H54 (cell line): Measurements from ENCODE around the gene IFNL4.
"Not testable (repeated sequence)": the region's sequence is repeated elsewhere in the genome, so short reads cannot be mapped to it uniquely, and the experiment has no call there.

Experiments
- DNase-seq: peaks from one replicate; pipeline ENCODE4 v3.0.0; 2011; ENCODE audit warnings: low spot score, mixed read lengths; ENCODE audit not compliant: insufficient read length
- FAIRE-seq: peaks from 3 replicates; lab custom pipeline; 2011; peaks lifted over from hg19 to GRCh38; lab: Jason Lieb, UNC
- POLR2A ChIP-seq: IDR thresholded peaks from 2 replicates; pipeline ENCODE4 v1.6.1; 2011; ENCODE audit warnings: low read depth, mild to moderate bottlenecking, low read length

IFNL4 gene

DNA sequence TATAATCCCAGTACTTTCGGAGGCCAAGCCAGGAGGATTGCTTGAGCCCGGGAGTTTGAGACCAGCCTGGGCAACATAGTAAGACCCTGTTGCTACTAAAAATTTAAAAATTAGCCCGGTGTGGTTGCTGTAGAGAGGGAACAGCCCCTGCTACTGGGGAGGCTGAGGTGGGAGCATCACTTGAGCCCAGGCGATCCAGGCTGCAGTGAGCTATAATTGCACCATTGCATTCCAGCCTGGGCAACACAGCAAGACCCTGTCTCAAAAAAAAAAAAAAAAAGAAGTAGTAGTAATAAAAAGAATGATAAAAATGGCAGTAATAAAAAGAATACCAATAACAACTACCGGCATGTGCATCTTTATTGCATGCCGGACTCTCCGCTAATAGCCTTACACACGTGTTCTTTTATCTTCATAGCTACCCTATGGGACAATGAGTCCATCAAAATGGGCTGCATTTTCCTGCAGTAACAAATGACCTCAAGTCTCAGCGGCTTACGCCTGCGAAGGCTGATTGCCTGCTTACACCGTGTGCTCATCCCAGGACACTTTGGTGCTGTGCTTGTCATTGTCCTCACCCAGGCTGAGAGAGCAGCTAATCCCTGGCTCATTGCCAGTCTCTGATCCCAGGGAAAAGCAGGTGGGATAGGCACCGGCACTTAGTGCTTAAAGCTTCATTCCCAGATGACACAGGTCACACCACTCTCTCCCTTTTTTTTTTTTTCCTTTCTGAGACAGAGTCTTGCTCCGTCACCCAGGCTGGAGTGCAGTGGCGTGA lies 30.2 kb downstream of the IFNL4 start:
- no peak for FAIRE-seq
- no peak for DNase-seq
- no peak for TF ChIP-seq POLR2A

DNA sequence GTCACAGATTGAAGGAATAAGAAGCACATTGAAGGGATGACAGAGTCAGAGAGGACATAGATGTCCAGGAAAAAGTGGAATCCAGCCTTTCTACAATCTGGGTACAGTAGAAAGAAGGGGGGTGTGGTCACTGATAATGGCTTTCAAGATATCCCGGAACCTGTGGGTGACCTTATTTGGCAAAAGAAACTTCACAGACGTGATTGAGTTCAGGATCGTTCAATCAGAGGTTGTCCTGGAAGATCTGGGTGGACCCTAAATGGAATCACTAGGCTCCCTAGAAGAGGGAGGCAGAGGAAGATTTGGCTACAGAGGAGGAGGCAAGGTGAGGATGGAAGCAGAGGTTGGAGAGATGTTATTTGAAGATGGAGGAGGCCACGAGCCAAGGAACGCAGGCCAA lies 31.6 kb downstream of the IFNL4 start:
- TF ChIP-seq POLR2A, result no peak
- DNase-seq (no peak), FAIRE-seq (no peak)

DNA sequence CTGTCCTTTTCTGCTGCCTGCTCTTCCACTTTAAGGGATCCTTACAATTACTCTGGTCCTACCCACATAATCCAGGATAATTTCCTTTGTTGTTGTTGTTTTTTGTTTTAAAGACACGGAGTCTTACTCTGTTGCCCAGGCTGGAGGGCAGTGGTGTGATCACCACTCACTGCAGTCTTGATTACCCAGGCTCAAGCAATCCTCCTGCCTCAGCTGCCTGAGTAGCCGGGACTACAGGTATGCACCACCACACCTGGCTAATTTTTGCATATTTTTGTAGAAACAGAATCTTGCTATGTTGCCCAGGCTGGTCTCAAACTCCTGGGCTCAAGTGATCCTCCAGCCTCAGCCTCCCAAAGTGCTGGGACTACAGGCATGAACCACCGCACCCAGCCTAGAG lies 33.3 kb downstream of the IFNL4 start:
- DNase-seq, FAIRE-seq: not testable (repeated sequence)

DNA sequence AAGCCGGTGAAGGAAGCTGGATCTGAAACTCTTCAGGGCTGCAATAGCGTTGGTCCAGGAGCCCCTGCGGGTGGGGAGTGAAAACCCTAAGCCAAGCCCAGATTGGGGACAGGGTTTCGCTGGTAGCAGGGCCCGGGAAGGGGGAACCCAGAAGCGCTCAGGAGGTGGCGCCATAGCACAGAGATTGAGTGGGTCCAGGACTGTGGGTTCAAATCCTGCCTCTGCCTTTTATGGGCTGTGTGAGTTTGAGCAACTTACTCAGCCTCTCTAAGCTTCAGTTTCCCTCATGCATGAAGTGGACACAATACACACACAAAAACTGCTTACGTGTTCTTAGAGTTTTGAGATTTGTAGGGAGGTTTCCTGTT lies 36.3 kb downstream of the IFNL4 start:
- FAIRE-seq, result no peak
- DNase-seq, result no peak
- TF ChIP-seq POLR2A, result no peak

DNA sequence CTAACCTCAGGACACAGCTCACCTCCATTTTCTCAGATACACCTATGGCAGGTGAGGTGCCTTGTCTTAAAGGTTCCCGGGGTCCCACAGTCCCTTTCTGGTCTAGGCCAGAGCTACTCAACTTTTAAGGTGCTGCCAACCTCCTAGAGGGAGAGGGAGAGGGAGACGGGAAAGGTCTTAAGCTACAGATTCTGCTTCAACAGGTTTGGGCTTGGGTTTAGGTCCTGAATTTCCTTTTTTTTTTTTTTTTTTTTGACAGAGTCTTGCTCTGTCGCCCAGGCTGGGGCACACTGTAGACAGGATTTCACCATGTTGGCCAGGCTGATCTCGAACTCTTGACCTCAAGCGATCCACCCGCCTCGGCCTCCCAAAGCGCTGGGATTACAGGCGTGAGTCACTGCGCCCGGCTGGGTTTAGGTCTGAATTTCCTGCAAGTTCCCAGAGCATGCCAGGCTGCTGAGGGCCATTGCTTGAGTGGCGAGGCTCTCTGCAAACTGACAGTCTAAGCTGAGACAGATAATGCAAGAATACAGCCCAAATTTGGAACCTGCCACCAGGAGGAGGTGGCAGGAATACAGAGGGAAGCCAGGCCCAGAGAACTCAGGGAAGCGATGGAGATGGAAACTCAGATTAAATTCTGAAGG lies 36.8 kb downstream of the IFNL4 start:
- no peak for TF ChIP-seq POLR2A
- FAIRE-seq, result no peak

DNA sequence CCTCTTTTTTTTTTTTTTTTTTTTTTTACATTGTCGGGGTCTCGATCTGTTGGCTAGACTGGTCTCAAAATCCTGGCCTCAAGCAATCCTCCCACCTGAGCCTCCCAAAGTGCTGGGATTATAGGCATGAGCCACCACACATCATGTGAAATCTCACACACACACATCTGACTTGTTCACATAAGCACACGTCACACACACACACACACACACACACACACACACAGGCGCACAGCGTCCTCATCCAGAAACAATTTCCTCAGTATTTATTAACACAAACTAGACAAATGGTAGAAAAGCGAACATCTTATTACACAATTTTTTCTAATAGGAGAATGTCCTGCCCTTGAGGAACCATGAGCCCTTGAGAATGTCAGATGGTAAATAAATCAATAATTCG lies 39.5 kb downstream of the IFNL4 start:
- DNase-seq, result no peak
- TF ChIP-seq POLR2A, result no peak
- FAIRE-seq, result no peak

More for the DNA sequence above, 36.8 kb downstream of the IFNL4 start:
- DNase-seq, result peak; percentile 57

DNA sequence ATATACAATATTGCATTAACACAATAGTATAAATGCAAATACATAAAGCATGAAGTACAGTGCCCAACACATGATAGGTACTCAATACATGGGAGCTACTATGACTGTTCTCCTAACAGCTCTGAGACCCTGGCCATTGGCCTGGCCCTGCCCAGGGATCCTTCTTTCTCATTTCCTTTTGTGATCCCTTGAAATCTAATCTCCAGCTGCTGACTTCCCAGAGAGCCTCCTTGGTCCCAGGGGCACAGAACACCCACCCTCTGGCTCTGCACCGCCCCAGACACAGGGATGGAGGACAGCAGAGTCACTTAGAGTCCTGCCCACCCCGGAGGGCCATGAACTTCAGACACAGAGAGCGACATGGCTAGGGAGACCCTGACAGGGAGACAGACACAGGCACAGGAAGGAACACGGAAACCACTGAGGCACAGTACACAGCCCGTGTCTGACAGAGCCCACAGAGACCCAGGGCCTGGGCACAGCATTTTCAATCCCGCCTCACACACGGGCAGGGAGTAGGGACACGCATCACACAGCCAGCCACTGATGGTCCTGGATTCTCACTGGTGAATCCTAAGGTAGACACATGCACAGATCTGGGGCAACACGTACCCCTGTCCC lies 40.4 kb downstream of the IFNL4 start:
- TF ChIP-seq POLR2A, result no peak
- no peak for DNase-seq
- FAIRE-seq, result no peak

DNA sequence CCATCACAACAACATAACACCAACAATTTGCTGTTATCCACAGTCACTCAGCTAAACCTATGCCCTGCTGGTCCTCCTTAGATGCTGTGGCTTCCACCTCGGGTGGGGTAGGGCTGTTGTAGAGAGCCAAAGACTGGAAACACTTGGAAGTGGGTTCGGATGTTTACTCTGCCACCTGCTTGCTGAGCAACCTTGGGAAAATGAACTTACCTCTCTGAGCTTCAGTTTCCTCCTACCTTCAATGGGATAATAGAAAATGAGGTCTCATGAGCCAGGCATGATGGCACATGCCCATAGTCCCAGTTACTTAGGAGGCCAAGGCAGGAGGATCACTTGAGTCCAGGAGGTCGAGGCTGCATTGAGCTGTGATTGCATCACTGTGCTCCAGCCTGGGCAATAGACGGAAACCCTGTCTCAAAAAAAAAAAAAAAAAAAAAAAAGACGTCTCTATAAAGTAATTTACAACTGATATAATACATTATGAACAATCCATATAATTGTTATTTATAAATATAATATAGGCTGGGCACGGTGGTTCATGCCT lies 41.3 kb downstream of the IFNL4 start:
- TF ChIP-seq POLR2A, result no peak
- no peak for DNase-seq
- FAIRE-seq, result no peak

DNA sequence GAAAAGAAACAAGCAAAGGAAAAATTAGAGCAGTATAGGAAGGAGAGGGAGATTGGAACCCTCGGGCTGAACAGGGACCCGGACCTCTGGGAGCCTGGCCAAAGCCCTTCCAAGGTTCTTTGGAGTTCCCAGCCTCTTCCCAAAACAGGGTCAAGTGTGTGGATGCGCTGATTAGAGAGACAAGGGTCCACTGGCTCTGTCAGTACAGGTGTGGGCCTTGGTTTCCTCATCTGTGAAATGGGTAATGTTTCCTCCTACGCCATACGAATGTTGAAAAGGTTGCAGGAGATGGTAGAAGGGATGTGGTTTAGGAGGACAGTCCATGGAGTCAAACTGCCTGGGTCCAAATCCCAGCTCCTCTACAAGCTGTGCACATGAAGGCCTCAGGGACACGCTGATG lies 42.5 kb downstream of the IFNL4 start:
- DNase-seq (no peak), FAIRE-seq (no peak)
- no peak for TF ChIP-seq POLR2A

DNA sequence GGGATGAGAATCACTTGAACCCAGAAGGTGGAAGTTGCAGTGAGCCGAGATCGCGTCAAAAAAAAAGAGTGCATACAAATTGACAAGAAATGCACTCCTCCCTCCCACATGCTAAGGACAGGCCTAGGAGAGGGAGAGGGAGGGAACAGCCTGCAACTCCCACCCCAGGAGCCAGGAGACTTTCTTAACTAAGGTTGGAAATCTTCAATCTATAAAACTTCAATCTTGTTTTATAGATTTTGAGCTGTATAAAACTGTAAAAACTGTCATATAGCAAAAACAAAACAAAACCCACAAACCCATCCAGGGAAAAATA lies 43.2 kb downstream of the IFNL4 start:
- no peak for TF ChIP-seq POLR2A
- no peak for DNase-seq
- no peak for FAIRE-seq

DNA sequence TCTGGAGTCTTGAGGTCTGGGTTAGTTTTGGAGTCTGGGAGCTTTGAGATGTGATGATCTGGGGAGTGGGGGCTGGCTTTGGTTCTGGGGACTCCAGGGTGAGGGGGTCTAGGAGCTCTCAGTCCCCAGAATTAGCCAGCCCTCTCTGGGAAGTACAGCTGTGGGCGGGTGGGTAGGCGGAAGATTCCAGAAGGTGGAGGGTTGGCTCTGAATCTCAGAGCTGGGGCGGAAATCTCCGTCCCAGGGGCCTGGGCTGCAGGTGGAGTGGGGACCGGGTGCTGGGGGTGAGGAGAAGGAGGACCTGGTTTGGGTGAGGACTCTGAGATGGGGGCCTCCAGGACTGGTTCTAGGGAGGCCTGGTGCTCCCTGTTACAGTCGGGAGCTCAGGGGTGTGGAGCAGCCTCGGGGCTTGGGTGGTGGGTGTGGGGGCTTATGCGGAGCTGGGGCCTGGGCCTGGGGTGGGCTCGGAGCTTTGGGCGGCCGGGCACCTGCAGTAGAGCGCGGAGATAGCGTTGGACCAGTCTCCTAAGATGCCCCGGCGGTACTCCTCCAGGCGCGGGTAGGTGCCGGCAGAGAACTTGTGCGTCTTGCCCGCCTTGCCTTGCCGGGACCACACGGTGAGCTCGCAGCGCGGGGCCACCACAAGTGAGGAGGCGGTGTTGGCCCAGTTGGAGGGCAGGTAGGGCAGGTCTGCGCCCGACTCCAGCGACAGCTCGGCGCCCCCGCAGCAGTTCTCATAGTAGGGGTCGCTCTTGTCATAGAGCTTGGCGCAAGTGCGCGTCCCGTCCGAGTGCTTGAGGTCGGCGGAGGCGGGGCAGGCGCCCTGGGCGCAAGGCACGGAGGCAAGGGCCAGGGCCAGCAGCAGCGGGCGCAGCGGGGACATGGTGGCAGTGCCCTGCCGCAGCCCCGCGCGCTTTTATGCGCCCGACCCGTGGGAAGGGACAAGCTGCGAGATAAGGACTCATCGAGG lies 45.0 kb downstream of the IFNL4 start, which contains the start of gene SYCN:
SYCN (minus strand) TSS at position 892 of the 970 bp plus-strand sequence; CDS start at position 883, 9 bp downstream.
- FAIRE-seq, result no peak

DNA sequence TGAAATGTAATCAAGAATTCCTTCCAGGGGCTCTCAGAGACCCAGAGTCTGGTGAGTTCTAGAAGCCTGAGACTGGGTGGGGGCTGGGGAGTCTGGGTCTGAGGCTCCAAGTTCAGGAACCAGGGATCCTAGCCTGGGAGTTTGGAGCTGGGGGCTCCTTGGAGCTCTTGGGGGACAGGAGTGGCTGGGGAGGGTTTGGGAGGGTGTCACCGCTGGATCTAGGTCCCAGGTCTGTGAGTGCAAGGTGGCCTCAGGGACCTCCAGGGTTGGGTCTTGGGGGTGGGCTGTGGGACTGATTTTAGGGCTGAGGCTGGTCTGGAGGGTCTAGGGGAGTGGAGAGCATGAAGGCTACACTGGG lies 45.7 kb downstream of the IFNL4 start:
- DNase-seq (no peak), FAIRE-seq (no peak)
- no peak for TF ChIP-seq POLR2A

More for the DNA sequence above, 45.0 kb downstream of the IFNL4 start, which contains the start of gene SYCN:
- no peak for TF ChIP-seq POLR2A
- no peak for DNase-seq

DNA sequence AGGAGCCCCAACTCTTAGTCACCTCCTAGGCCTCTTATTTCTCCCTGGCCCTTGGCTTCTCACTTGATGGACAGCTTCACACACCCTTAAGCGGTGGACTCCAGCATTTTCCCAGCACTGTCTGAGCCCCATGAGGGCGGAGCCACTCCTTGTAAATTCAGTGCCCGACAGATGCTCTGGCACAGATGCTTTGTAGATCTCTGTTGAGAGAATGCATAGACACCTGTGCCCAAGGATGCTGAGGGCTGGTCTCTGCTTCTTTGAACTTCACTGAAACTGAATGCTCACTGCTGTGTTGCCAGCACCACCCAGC lies 47.9 kb downstream of the IFNL4 start:
- FAIRE-seq (no peak), DNase-seq (no peak)
- TF ChIP-seq POLR2A, result no peak

DNA sequence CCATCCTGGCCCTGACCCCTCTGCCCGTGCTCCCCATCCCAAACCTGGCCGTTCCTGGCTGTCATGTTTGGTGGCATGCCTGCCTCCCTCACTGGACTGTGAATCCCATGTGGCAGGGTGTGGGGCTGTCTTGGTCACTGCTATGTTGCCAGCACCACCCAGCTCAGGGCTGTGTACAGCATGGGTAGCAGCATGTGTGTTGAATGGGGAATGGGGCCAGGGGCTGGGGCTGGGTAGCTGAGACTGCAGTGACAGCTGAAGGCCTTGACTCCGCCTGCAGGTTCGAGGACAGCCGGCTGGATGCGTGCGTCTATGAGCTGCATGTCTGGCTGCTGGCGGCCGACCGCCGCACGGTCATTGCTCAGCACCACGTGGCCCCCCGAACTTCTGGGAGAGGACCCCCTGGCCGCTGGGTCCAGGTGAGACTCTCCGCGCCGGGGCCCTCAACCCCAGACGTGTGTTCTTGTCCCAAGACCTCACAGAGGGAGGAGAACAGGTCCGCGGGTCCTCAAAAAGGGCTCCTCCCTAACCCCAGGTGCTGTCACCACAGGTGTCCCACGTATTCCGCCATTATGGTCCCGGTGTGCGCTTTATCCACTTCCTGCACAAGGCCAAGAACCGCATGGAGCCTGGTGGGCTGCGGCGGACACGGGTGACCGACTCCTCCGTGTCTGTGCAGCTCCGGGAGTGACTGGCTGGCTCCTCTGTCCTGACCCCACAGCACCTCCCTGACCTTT lies 48.4 kb downstream of the IFNL4 start:
- DNase-seq, result no peak
- no peak for FAIRE-seq
- TF ChIP-seq POLR2A, result no peak
